Measurements from ENCODE around the gene PLXNC1.
A peak's percentile ranks its signal among the peaks of the same experiment; 100 is the strongest.

The PLXNC1 gene

DNA sequence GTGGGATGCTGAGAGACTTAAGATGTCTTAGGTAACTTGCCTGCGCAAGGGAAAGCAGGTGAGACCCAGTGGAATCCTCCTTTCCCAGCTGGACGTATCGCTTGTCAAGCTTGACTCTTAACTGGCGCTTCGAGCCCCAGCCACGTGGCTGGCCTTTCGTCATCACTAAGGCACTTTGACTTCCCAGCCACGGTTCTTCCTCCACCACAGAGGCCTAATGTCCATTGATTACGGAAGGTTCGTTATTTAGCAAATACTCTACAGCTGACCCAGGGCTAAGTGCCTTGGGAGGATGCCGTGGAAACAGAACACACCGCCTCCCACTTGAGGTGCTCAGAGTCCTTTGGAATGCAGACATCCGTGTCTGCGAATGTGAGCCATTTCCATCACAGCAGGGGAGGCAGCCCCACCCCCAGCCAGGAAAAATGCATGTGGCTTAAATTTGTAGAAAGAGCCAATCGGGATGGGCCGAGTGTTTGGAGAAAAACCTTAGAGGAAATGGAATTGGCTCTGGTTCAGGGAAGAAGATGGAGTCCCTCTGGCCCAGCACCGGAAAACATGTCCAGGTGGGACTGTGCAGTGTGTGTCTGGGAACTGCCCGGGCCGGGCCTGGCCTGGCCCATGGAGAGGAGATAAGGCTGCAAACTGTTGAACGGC is 115.7 kb downstream of the PLXNC1 start:
- peak in 1 of 56 donors; percentile 23 for DNase-seq

GRCh38 chr12:94264736-94265485 is 116.5 kb downstream of the PLXNC1 start:
- no peak for DNase-seq

- DNase-seq: peak in 1 of 56 donors; percentile 12
Observed at GRCh38 chr12:94265539-94265938, 117.2 kb downstream of the PLXNC1 start.

GRCh38 chr12:94265966-94266745 is 117.8 kb downstream of the PLXNC1 start:
- peak in 1 of 56 donors; percentile 14 for DNase-seq

DNA sequence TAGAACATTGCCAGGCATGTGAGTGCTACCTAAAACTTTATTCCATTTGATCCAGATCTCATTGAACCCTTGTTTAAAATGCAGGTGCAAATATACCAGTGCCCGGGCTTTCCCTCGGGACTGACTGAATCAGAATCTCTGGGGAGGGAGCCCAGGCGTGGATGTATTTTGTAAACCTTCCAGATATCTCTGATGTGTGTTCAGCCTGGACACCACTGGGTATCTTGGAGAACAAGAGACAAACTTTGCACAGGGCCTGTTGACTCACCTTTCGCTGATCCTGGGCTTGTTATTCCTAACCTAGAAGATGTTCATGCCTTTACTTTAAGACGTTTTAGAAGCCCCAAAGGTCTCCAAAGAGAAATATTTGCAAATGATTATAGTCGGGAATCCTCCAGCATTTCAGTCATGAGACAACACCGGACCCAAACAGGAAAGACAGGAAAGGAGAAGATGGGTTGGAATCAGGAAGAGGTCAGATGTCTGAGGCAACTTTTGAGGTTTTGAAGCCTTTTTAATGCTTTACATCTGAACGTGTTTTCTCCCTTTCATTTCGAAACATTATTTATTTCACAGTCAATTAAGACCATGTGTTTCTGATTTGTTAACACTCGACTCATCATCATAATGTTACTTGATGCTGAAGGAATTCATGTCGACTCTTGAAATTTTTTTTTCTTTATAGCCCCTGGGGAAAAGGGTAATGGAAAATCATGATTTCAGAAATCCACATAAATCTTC is 118.6 kb downstream of the PLXNC1 start:
- DNase-seq: no peak

GRCh38 chr12:94267537-94267872 is 119.1 kb downstream of the PLXNC1 start:
- DNase-seq: no peak

DNA sequence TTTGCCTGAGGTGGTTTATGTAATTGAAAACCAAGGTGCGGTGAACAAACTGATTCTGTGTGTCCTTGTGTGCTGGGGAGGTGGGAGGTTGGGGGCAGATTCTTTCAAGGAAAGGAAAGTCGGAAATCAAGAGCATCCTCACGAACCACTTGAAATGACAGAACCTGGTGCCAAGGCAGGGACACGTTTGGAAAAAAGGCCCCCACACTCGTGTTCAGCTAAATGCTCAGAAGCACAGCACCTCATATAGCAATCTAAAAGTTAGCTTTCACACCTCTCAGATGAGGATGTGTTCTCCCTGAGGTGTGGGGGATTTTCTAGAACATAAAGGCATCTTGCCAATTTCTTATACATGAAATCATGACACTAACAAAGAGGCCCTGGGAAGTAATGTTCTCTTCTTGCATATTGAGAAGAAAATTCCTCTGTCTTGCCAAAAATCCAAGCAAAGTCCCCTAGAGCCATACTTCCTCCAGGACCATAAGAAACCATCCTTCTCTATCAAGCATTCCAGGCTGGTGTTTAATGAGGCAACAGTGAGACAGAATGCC is 119.6 kb downstream of the PLXNC1 start:
- peak in 4 of 56 donors; percentile 7 to 28 (median 17) for DNase-seq

GRCh38 chr12:94269316-94269999 is 121.1 kb downstream of the PLXNC1 start:
- DNase-seq: no peak

- no peak for DNase-seq
Observed at GRCh38 chr12:94271351-94271750, 123.0 kb downstream of the PLXNC1 start.

GRCh38 chr12:94272280-94272679 is 123.9 kb downstream of the PLXNC1 start:
- DNase-seq: no peak

DNA sequence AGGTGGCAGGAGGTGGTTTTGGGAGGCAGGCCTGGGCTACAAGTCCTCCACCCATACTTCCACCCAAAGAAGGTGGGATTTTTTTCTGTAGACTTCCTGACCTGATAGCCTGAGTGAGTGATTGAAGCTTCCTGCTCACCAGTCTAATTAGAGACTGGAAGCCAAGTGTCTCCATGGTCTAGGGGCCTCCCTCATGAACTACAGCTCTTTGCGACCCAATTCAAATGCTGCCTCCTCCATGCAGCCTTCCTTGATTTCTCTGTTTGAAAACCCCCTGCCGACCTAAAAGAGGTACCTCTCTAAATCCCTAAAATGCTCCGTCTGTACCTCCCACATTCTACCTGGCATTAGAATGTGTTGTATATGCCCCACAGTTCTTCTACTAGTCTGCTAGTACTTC is 124.9 kb downstream of the PLXNC1 start:
- no peak for DNase-seq

GRCh38 chr12:94276725-94277124 is 128.3 kb downstream of the PLXNC1 start:
- DNase-seq: no peak

DNA sequence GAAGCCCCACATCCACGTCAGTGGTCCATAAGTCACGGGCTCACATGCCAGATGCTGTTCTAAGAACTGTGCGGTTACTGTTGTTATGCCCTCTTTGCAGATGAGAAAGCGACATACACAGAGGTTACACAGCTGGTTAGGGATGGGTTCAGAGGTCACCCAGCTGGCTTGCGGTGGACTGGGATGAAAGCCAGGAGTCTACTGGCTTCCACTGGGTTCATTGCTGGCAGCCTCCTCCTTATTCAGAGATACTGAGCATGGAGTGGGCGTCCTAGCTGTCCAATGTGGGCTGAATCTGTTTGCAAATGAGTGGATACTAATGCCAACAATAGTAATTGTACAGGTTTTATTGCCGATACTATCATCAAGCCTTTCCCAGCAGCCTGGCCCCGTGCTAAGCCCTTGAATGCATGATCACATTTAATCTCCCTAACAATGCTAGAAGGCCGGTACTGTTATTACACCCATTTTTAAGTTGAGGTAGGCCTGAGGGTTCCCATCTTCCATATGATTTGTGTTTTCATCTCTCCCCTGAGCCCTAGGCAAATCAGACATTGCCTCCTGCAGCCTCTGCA is 129.1 kb downstream of the PLXNC1 start:
- peak in 18 of 56 donors; percentile 13 to 62 (median 32) for DNase-seq

DNA sequence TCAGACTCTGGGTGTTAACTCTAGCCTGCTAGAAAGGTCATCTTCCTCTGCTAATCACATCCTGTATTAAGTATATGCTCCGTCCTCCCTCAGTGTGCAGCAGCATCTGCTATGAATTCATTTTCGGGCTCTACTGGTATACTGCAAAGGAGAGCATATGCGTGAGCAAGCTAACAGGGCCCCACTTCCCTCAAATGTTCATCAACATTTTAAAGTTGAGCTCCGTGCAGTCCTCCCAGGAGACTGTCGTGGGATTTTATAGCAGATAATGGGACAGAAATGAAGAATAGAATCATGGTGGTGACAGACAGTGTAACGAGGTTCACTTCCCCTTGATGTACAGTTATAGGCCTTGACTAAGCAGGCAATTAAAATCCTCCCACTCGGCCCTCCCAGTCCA is 131.7 kb downstream of the PLXNC1 start:
- no peak for DNase-seq

DNA sequence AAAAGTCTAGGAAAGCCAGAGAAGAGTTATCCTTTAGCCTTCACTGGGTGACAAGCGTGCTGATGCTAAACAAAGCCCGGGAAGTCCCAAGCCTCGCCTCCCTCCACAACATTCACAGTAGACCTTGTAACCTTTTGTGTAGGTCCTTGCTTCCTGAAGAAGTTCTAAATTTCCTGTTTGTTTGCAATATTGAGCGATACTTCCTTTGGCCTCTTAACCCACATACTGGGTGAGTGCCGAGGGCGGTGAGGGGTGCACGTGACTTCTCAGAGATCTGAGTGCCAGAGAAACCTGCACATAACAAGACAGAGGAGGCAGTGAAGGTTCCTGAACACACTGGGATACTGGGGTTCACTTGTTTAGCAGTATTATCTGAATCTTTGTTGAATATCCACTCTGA is 134.3 kb downstream of the PLXNC1 start:
- no peak for DNase-seq

- DNase-seq: no peak
Observed at GRCh38 chr12:94284046-94284445, 135.7 kb downstream of the PLXNC1 start.

GRCh38 chr12:94284859-94285258 is 136.5 kb downstream of the PLXNC1 start:
- no peak for DNase-seq

DNA sequence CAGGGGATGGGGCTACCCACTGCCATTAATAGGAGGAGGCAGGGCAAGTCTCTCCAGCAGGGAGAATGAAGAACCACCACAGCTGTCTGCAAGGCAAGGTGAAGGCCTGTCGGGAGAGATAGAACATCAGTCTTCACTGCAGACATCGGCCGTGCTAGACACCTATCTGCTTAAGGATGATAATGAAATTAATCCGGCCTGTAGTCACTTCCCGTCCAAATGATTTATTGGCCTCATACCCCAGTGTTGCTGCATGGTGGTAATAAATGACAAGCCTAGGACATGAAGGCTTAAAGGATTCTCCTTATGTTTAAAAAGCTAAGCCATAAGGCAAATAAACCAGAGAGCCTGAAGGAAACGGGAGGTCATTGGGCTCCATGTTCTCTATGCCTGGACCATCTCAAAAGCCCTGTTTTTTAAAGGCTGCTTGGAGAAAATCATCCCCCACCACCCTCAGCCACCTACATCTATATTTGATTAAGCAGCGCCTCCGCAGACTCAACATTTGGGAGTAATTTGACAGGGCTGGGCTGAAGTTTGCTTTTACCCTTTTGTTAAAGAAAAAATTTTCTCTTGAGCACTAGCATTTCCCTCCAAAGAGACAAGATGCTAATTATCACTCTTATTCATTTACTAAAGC is 137.7 kb downstream of the PLXNC1 start:
- no peak for DNase-seq

GRCh38 chr12:94286583-94287244 is 138.3 kb downstream of the PLXNC1 start:
- DNase-seq: no peak
